HepG2 (cell line): ENCODE measurements around the gene AGT. TPM values are rescaled to one million over a fixed set of nuclear protein-coding genes. Genes with fewer than 3 reads are reported as not detected.
A peak's percentile ranks its signal among the peaks of the same experiment; 100 is the strongest.

Experiments used
- BCL3 ChIP-seq: sonication (generic); formaldehyde crosslinking; IDR thresholded peaks from 2 replicates; pipeline ENCODE4 v1.5.1; 2020; ENCODE audit warnings: mild to moderate bottlenecking, missing genetic modification reagents, moderate library complexity
- IRX3 ChIP-seq: sonication (generic); formaldehyde crosslinking; IDR thresholded peaks from 2 replicates; pipeline ENCODE4 v1.8.1; 2023; ENCODE audit warnings: mild to moderate bottlenecking, low read depth, missing genetic modification reagents, borderline replicate concordance
- NONO ChIP-seq, 2 experiments: fragments of 450-650 bp in 1 of 2; sonication (generic) in 1 of 2; formaldehyde crosslinking in 1 of 2; IDR thresholded peaks in 1 of 2; conservative IDR thresholded peaks in 1 of 2; 2 replicates each; pipeline versions ENCODE4 v1.6.1 to v1.8.0; 2017 to 2022; ENCODE audit warnings: mild to moderate bottlenecking in 1 of 2, missing genetic modification reagents in 1 of 2, moderate library complexity in 1 of 2
- PATZ1 ChIP-seq: sonication (generic); formaldehyde crosslinking; IDR thresholded peaks from 2 replicates; pipeline ENCODE4 v1.4.0; 2020; ENCODE audit warnings: missing genetic modification reagents
- PHF21A ChIP-seq: sonication (generic); formaldehyde crosslinking; IDR thresholded peaks from 2 replicates; pipeline ENCODE4 v1.5.0; 2020; ENCODE audit warnings: mild to moderate bottlenecking, missing genetic modification reagents
- RNF2 ChIP-seq: fragments of 450-650 bp; conservative IDR thresholded peaks from 2 replicates; pipeline ENCODE4 v1.6.1; 2016; ENCODE audit warnings: low read depth
- YEATS4 ChIP-seq: sonication (generic); formaldehyde crosslinking; IDR thresholded peaks from 2 replicates; pipeline ENCODE4 v1.4.0; 2020; ENCODE audit warnings: missing genetic modification reagents, borderline replicate concordance
- ZBTB39 ChIP-seq: sonication (generic); formaldehyde crosslinking; IDR thresholded peaks from 2 replicates; pipeline ENCODE4 v1.5.0; 2020; ENCODE audit warnings: missing genetic modification reagents
- ZC3H4 ChIP-seq: sonication (generic); formaldehyde crosslinking; IDR thresholded peaks from 2 replicates; pipeline ENCODE4 v1.4.0; 2020; ENCODE audit warnings: missing genetic modification reagents, borderline replicate concordance
- ZNF263 ChIP-seq: sonication (generic); formaldehyde crosslinking; IDR thresholded peaks from 2 replicates; pipeline ENCODE4 v1.4.0; 2020; ENCODE audit warnings: missing genetic modification reagents
- ZNF276 ChIP-seq: sonication (generic); formaldehyde crosslinking; IDR thresholded peaks from 2 replicates; pipeline ENCODE4 v1.4.0; 2020; ENCODE audit warnings: mild to moderate bottlenecking, low read depth, missing genetic modification reagents
- ZNF362 ChIP-seq: sonication (generic); formaldehyde crosslinking; IDR thresholded peaks from 2 replicates; pipeline ENCODE4 v1.4.0; 2020; ENCODE audit warnings: missing genetic modification reagents, mild to moderate bottlenecking, borderline replicate concordance
- ZNF552 ChIP-seq: sonication (generic); formaldehyde crosslinking; IDR thresholded peaks from 2 replicates; pipeline ENCODE4 v1.9.0; 2022; ENCODE audit warnings: missing genetic modification reagents, mild to moderate bottlenecking, borderline replicate concordance
- ZNF605 ChIP-seq: sonication (generic); formaldehyde crosslinking; IDR thresholded peaks from 2 replicates; pipeline ENCODE4 v1.8.0; 2022; ENCODE audit warnings: mild to moderate bottlenecking, missing genetic modification reagents
- ZNF737 ChIP-seq: sonication (generic); formaldehyde crosslinking; IDR thresholded peaks from 2 replicates; pipeline ENCODE4 v1.5.0; 2020; ENCODE audit warnings: missing genetic modification reagents, mild to moderate bottlenecking, borderline replicate concordance
- ZSCAN21 ChIP-seq: sonication (generic); formaldehyde crosslinking; IDR thresholded peaks from 2 replicates; pipeline ENCODE4 v1.8.0; 2022; ENCODE audit warnings: mild to moderate bottlenecking, missing genetic modification reagents, moderate library complexity, borderline replicate concordance
- polyA plus RNA-seq, 8 experiments: library from polyadenylated mRNA; depleted of rRNA in 3 of 8; stranded (reverse) in 7 of 8; unstranded in 1 of 8; fragments of >200 nt; fragmentation: Illumina TruSeq in 4 of 8; extraction: Trizol in 4 of 8; gene quantifications; 2 replicates each; pipeline versions ENCODE4 v1.2.1 to v1.2.3, GENCODE V29; 2011 to 2016; ENCODE audit warnings: low read depth in 4 of 8, missing spikeins in 1 of 8, mixed read lengths in 1 of 8; ENCODE audit not compliant: insufficient read depth in 1 of 8
- total RNA-seq, 5 experiments: library from RNA; depleted of rRNA; stranded (reverse); fragments of >200 nt; fragmentation: Illumina TruSeq; extraction: Trizol; gene quantifications; 2 replicates each; pipeline ENCODE4 v1.2.3, GENCODE V29; 2016; ENCODE audit warnings: low read depth in 1 of 5
- TF ChIP-seq, protein P1 (sequence below): sonication (generic); formaldehyde crosslinking; IDR thresholded peaks from 2 replicates; pipeline ENCODE4 v1.8.1; 2023; ENCODE audit warnings: missing genetic modification reagents, inconsistent platforms, borderline replicate concordance

Gene AGT
- total and polyA plus RNA-seq, 2 of the 13 experiments (the other 11 are each of a cell fraction or from before 2014, with no cell fraction given): 892 to 2,071 TPM

DNA sequence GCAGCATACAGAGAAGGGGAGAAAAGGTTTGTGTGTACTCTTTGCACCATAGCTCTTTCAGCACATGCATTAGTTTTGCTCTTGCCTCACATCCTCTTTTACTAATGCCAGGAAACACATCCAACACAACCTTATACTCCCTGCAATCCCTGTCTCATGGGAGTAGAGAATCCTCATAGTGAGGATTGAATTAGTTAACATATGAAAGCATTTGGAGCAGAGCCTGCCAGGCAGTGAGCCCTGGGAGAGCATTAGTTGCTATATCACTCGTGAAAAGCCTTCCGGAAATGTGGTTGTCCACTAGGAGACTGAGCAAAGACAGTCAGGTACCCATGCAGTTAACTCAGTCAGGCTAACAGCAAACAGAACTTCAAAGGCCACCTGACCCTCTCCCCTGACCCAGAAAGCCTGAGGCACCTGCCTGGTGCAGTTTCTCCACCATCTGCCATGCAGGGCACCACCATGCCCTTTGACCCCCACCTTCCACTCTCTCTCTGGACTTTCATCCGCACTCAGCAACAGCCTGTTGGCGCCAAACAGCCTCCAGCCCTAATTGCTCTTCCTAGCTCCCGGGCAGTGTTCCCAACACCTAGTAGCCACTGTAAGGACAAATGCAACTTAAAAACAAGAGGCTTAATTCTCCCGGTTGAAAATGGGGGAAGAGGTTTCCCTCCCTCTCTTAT, 14.9 kb upstream of the AGT start (continued):
- TF ChIP-seq BCL3 (CRISPR knock-in tag): peak; percentile 61; the same call in 1 of the 2 replicates
- no peak for TF ChIP-seq ZNF737 (CRISPR knock-in tag)
- TF ChIP-seq NONO (IDR thresholded peaks at IDR 0.05): no peak
- peak; percentile 90 for TF ChIP-seq NONO (CRISPR knock-in tag; conservative IDR thresholded peaks at IDR 0.05)
- no peak for TF ChIP-seq ZC3H4
- no peak for TF ChIP-seq IRX3 (CRISPR knock-in tag)
- peak; percentile 92 for TF ChIP-seq PHF21A
- peak; percentile 85 for TF ChIP-seq YEATS4 (CRISPR knock-in tag)
- TF ChIP-seq, protein P1, sequence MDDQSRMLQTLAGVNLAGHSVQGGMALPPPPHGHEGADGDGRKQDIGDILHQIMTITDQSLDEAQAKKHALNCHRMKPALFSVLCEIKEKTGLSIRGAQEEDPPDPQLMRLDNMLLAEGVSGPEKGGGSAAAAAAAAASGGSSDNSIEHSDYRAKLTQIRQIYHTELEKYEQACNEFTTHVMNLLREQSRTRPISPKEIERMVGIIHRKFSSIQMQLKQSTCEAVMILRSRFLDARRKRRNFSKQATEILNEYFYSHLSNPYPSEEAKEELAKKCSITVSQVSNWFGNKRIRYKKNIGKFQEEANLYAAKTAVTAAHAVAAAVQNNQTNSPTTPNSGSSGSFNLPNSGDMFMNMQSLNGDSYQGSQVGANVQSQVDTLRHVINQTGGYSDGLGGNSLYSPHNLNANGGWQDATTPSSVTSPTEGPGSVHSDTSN (CRISPR knock-in tag): no peak
- TF ChIP-seq ZNF362: peak; percentile 58; the same call in 1 of the 2 replicates
- peak; percentile 99 for TF ChIP-seq ZSCAN21 (CRISPR knock-in tag)
- peak; percentile 85 for TF ChIP-seq ZNF605
- TF ChIP-seq RNF2: peak; percentile 17; the same call in 1 of the 2 replicates
- TF ChIP-seq ZNF552 (CRISPR knock-in tag): peak; percentile 78; the same call in 1 of the 2 replicates
- peak; percentile 84 for TF ChIP-seq PATZ1 (CRISPR knock-in tag)
- TF ChIP-seq ZBTB39 (CRISPR knock-in tag): peak; percentile 87
- 0 out of 2 replicates have a peak, but pooled peaks have one; percentile 47 for TF ChIP-seq ZNF276
- peak; percentile 52 for TF ChIP-seq ZNF263 (CRISPR knock-in tag)
